IMR-90 (cell line): ENCODE data around the gene GIMAP5.

Experiments
- POLR2A ChIP-seq: IDR thresholded peaks from 2 replicates; pipeline ENCODE4 v1.6.1; 2012; ENCODE audit warnings: mild to moderate bottlenecking, low read depth, low read length
- TF ChIP-seq, protein P1 (sequence below): fragments of 150-350 bp; IDR thresholded peaks from 2 replicates; pipeline ENCODE4 v1.6.1; 2016; ENCODE audit warnings: low read depth, mild to moderate bottlenecking, low read length, moderate library complexity, borderline replicate concordance

DNA sequence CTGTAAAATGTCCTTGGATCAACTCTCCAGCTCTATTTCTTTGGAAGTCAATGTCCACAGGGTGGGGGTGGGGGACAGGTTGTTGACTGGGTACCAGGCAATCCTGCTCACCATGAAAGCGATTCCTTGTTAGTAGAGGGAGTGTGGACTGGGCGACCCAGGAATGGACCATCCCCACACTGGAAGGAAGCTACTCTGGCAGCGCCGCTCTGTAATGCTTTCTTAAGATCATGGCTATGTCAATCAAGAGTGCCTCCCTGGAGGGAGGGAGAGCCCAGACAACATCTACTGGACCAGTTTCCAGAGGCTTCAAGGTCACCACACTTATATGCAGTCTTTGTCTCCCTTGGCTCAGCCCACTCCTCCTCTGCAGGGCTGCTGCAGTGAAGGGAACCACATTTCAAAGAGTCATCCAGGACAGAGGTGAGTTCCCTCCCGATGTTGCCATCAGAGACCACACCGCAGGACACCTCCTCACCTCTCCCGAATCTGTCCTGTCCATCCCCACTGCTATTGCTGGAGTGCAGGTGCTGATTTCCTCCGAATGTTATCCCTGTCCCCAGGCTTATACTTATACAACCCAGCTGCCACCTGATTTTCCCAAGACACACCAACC lies 6.9 kb downstream of the GIMAP5 start:
- no peak for TF ChIP-seq POLR2A
- TF ChIP-seq, protein P1, sequence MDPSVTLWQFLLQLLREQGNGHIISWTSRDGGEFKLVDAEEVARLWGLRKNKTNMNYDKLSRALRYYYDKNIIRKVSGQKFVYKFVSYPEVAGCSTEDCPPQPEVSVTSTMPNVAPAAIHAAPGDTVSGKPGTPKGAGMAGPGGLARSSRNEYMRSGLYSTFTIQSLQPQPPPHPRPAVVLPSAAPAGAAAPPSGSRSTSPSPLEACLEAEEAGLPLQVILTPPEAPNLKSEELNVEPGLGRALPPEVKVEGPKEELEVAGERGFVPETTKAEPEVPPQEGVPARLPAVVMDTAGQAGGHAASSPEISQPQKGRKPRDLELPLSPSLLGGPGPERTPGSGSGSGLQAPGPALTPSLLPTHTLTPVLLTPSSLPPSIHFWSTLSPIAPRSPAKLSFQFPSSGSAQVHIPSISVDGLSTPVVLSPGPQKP = no peak
